Nephron progenitor cell (in vitro differentiated cells): ENCODE results near the gene CNIH2.
"Not testable (repeated sequence)": the region's sequence is repeated elsewhere in the genome, so short reads cannot be mapped to it uniquely, and the experiment has no call there.

ENCODE experiments used
- DNase-seq: peaks from one replicate; pipeline ENCODE4 v3.0.0; 2021
- H3K27ac Mint-ChIP-seq: 2 replicates; pipeline ENCODE4 v1.8.0; 2021; ENCODE audit warnings: mild to moderate bottlenecking, moderate library complexity, mixed read lengths
- H3K27me3 Mint-ChIP-seq: 2 replicates; pipeline ENCODE4 v1.8.0; 2021; ENCODE audit warnings: mild to moderate bottlenecking, low read depth, mixed read lengths; ENCODE audit not compliant: poor library complexity
- H3K36me3 Mint-ChIP-seq: 2 replicates; pipeline ENCODE4 v1.8.0; 2021; ENCODE audit warnings: low read depth, mixed read lengths
- H3K4me1 Mint-ChIP-seq: 2 replicates; pipeline ENCODE4 v1.8.0; 2021; ENCODE audit warnings: mixed read lengths
- H3K4me3 Mint-ChIP-seq: 2 replicates; pipeline ENCODE4 v1.8.0; 2021; ENCODE audit warnings: mild to moderate bottlenecking, moderate library complexity, mixed read lengths
- H3K9me3 Mint-ChIP-seq: 2 replicates; pipeline ENCODE4 v1.8.0; 2021; ENCODE audit warnings: mild to moderate bottlenecking, moderate library complexity, mixed read lengths
- CTCF ChIP-seq: fragments of 200-600 bp; sonication (generic); IDR thresholded peaks from 2 replicates; pipeline ENCODE4 v1.5.0; 2021; ENCODE audit warnings: antibody characterized with exemption

Gene CNIH2

GRCh38 chr11:66315921-66316811 lies 38.2 kb downstream of the CNIH2 start:
- TF ChIP-seq CTCF: no peak
- Mint-ChIP-seq H3K27me3 (peaks cover 5% of the 10 kb centered on the region), H3K36me3 (no peaks in the 10 kb centered on the region), H3K9me3 (peaks cover 16% of the 10 kb centered on the region), H3K4me1 (peaks cover 67% of the 10 kb centered on the region), H3K27ac (no peak overlapping the region), H3K4me3 (peak overlapping the region; percentile 75)
- DNase-seq: no peak

- peaks cover 16% of the 10 kb centered on the region for H3K9me3 Mint-ChIP-seq
- peak within 1 kb of the TSS; percentile 75 for H3K4me3 Mint-ChIP-seq
- no peaks in the 10 kb centered on the region for H3K36me3 Mint-ChIP-seq
- H3K27me3 Mint-ChIP-seq: peaks cover 1% of the 10 kb centered on the region
- peak within 1 kb of the TSS; percentile 97 for H3K27ac Mint-ChIP-seq
- peak; percentile 66 for DNase-seq
- TF ChIP-seq CTCF: no peak
- peaks cover 63% of the 10 kb centered on the region for H3K4me1 Mint-ChIP-seq
These were observed 38.9 kb downstream of the CNIH2 start, which contains the start of gene CD248 for GRCh38 chr11:66316849-66317251. Gene CD248, minus strand, starts transcription at chr11:66317044. Its CDS starts 17 bp downstream, at chr11:66317027.

GRCh38 chr11:66317322-66317722 lies 39.3 kb downstream of the CNIH2 start:
- H3K4me3 Mint-ChIP-seq: peak overlapping the region; percentile 73
- peaks cover 16% of the 10 kb centered on the region for H3K9me3 Mint-ChIP-seq
- H3K27me3 Mint-ChIP-seq: no peaks in the 10 kb centered on the region
- H3K4me1 Mint-ChIP-seq: peaks cover 66% of the 10 kb centered on the region
- no peaks in the 10 kb centered on the region for H3K36me3 Mint-ChIP-seq
- peak overlapping the region; percentile 97 for H3K27ac Mint-ChIP-seq
- no peak for TF ChIP-seq CTCF
- DNase-seq: no peak

- Mint-ChIP-seq H3K27me3 (no peaks in the 10 kb centered on the region), H3K27ac (peak overlapping the region; percentile 97), H3K4me3 (peak overlapping the region; percentile 73), H3K9me3 (peaks cover 16% of the 10 kb centered on the region), H3K36me3 (no peaks in the 10 kb centered on the region), H3K4me1 (peaks cover 72% of the 10 kb centered on the region)
- DNase-seq: peak; percentile 37
- TF ChIP-seq CTCF: no peak
These were observed 40.0 kb downstream of the CNIH2 start for GRCh38 chr11:66317723-66318599.

- no peaks in the 10 kb centered on the region for H3K27me3 Mint-ChIP-seq
- no peaks in the 10 kb centered on the region for H3K36me3 Mint-ChIP-seq
- H3K4me3 Mint-ChIP-seq: peak overlapping the region; percentile 21
- peaks cover 76% of the 10 kb centered on the region for H3K4me1 Mint-ChIP-seq
- H3K9me3 Mint-ChIP-seq: peaks cover 16% of the 10 kb centered on the region
- peak overlapping the region; percentile 87 for H3K27ac Mint-ChIP-seq
- no peak for TF ChIP-seq CTCF
- no peak for DNase-seq
These were observed 40.6 kb downstream of the CNIH2 start for GRCh38 chr11:66318600-66318970.

- H3K36me3 Mint-ChIP-seq, H3K27me3 Mint-ChIP-seq, H3K27ac Mint-ChIP-seq, DNase-seq, H3K4me3 Mint-ChIP-seq: not testable (repeated sequence)
- H3K4me1 Mint-ChIP-seq: peaks cover 77% of the 10 kb centered on the region
- peaks cover 16% of the 10 kb centered on the region for H3K9me3 Mint-ChIP-seq
These were observed 42.3 kb downstream of the CNIH2 start for GRCh38 chr11:66320289-66320688.

- H3K36me3 Mint-ChIP-seq, H3K27ac Mint-ChIP-seq, DNase-seq, H3K4me3 Mint-ChIP-seq, H3K27me3 Mint-ChIP-seq: not testable (repeated sequence)
- Mint-ChIP-seq H3K9me3 (peaks cover 16% of the 10 kb centered on the region), H3K4me1 (peaks cover 77% of the 10 kb centered on the region)
These were observed 42.8 kb downstream of the CNIH2 start for GRCh38 chr11:66320748-66321147.
